Neural cell (in vitro differentiated cells): ENCODE results near the gene TUBGCP2. TPM values are rescaled to one million over a fixed set of nuclear protein-coding genes. Genes with fewer than 3 reads are reported as not detected.

Source experiments
- H2AFZ ChIP-seq: fragments of 200-600, 300-800 bp; sonication (generic), shearing (Covaris generic); 2 replicates; pipeline ENCODE4 v1.6.0; 2014; ENCODE audit warnings: low read depth, mild to moderate bottlenecking, antibody characterized with exemption, low read length, moderate library complexity
- H3F3A ChIP-seq: fragments of 200-600 bp; shearing (Covaris generic); 2 replicates; pipeline ENCODE4 v1.6.1; 2016; ENCODE audit warnings: mild to moderate bottlenecking, moderate library complexity, mixed read lengths, antibody characterized with exemption, low read length; ENCODE audit not compliant: insufficient read depth, poor library complexity, severe bottlenecking
- H3K27ac ChIP-seq: fragments of 200-600, 300-800 bp; sonication (generic), shearing (Covaris generic); 2 replicates; pipeline ENCODE4 v1.5.1; 2014; ENCODE audit warnings: mild to moderate bottlenecking, low read length, moderate library complexity
- H3K27me3 ChIP-seq: fragments of 300-800, 200-600 bp; sonication (generic), shearing (Covaris generic); 2 replicates; pipeline ENCODE4 v1.6.0; 2014; ENCODE audit warnings: mild to moderate bottlenecking, low read depth, low read length, moderate library complexity; ENCODE audit not compliant: insufficient read depth
- H3K36me3 ChIP-seq: fragments of 300-800, 200-600 bp; sonication (generic), shearing (Covaris generic); 2 replicates; pipeline ENCODE4 v1.5.1; 2014; ENCODE audit warnings: mild to moderate bottlenecking, antibody characterized with exemption, low read length, moderate library complexity; ENCODE audit not compliant: insufficient read depth
- H3K4me2 ChIP-seq: fragments of 300-800, 200-600 bp; sonication (generic), shearing (Covaris generic); 2 replicates; pipeline ENCODE4 v1.6.0; 2014; ENCODE audit warnings: mild to moderate bottlenecking, low read length
- H3K4me3 ChIP-seq: fragments of 300-800, 200-600 bp; sonication (generic), shearing (Covaris generic); 2 replicates; pipeline ENCODE4 v1.5.1; 2014; ENCODE audit warnings: mild to moderate bottlenecking, low read length, moderate library complexity
- H3K79me2 ChIP-seq: fragments of 200-600 bp; shearing (Covaris generic); replicated peaks from 2 replicates; pipeline ENCODE4 v1.6.0; 2014; ENCODE audit warnings: mild to moderate bottlenecking, low read length, moderate library complexity; ENCODE audit not compliant: insufficient read depth
- H3K9ac ChIP-seq: fragments of 300-800, 200-600 bp; sonication (generic), shearing (Covaris generic); 2 replicates; pipeline ENCODE4 v1.6.1; 2016; ENCODE audit warnings: mild to moderate bottlenecking, low read length, mixed read lengths
- H3K9me2 ChIP-seq: fragments of 200-600 bp; shearing (Covaris generic); 2 replicates; pipeline ENCODE4 v1.6.1; 2016; ENCODE audit warnings: mild to moderate bottlenecking, low read length, mixed read lengths; ENCODE audit not compliant: insufficient read depth
- H3K9me3 ChIP-seq: fragments of 200-600, 300-800 bp; sonication (generic), shearing (Covaris generic); 2 replicates; pipeline ENCODE4 v1.6.1; 2016; ENCODE audit warnings: mild to moderate bottlenecking, mixed run types, low read length, moderate library complexity, mixed read lengths
- H4K20me1 ChIP-seq: fragments of 200-600 bp; shearing (Covaris generic); 2 replicates; pipeline ENCODE4 v1.6.1; 2016; ENCODE audit warnings: mild to moderate bottlenecking, mixed run types; ENCODE audit not compliant: insufficient read depth
- EP300 ChIP-seq: fragments of 450-650 bp; conservative IDR thresholded peaks from 2 replicates; pipeline ENCODE4 v1.6.1; 2014; ENCODE audit warnings: antibody characterized with exemption, mild to moderate bottlenecking, moderate library complexity; ENCODE audit not compliant: poor library complexity, severe bottlenecking
- EZH2 ChIP-seq: fragments of 200-600, 300-800 bp; shearing (Covaris generic), sonication (generic); IDR thresholded peaks from 2 replicates; pipeline ENCODE4 v1.6.1; 2014; ENCODE audit warnings: antibody characterized with exemption, low read length, borderline replicate concordance, mild to moderate bottlenecking; ENCODE audit not compliant: insufficient read depth, poor library complexity, severe bottlenecking
- MXI1 ChIP-seq: fragments of 450-650 bp; conservative IDR thresholded peaks from 2 replicates; pipeline ENCODE4 v1.6.1; 2014; ENCODE audit warnings: antibody characterized with exemption, mild to moderate bottlenecking; ENCODE audit not compliant: poor library complexity, severe bottlenecking
- POLR2AphosphoS5 ChIP-seq: IDR thresholded peaks from 2 replicates; pipeline ENCODE4 v1.6.1; 2012
- RAD21 ChIP-seq: fragments of 450-650 bp; conservative IDR thresholded peaks from 2 replicates; pipeline ENCODE4 v1.6.1; 2014; ENCODE audit warnings: antibody characterized with exemption, mild to moderate bottlenecking, moderate library complexity
- SMC3 ChIP-seq: fragments of 450-650 bp; conservative IDR thresholded peaks from 2 replicates; pipeline ENCODE4 v1.6.1; 2014; ENCODE audit warnings: antibody characterized with exemption, mild to moderate bottlenecking, moderate library complexity; ENCODE audit not compliant: poor library complexity
- TAF1 ChIP-seq: IDR thresholded peaks from 2 replicates; pipeline ENCODE4 v1.6.1; 2012; ENCODE audit warnings: low read depth
- polyA plus RNA-seq: library from polyadenylated mRNA; depleted of rRNA; stranded (reverse); fragments of >200 nt; gene quantifications from 2 replicates; pipeline ENCODE4 v1.2.3, GENCODE V29; 2014
- TF ChIP-seq, protein P1 (sequence below): fragments of 450-650 bp; IDR thresholded peaks from 2 replicates; pipeline ENCODE4 v1.5.1; 2014; ENCODE audit warnings: antibody characterized with exemption, mild to moderate bottlenecking, moderate library complexity; ENCODE audit not compliant: poor library complexity, severe bottlenecking
- TF ChIP-seq, protein P2 (sequence below): IDR thresholded peaks from 2 replicates; pipeline ENCODE4 v1.6.1; 2012; ENCODE audit warnings: borderline replicate concordance

Gene TUBGCP2
- polyA plus RNA-seq, 1 donor from 2014 or later = 34.5 TPM

DNA sequence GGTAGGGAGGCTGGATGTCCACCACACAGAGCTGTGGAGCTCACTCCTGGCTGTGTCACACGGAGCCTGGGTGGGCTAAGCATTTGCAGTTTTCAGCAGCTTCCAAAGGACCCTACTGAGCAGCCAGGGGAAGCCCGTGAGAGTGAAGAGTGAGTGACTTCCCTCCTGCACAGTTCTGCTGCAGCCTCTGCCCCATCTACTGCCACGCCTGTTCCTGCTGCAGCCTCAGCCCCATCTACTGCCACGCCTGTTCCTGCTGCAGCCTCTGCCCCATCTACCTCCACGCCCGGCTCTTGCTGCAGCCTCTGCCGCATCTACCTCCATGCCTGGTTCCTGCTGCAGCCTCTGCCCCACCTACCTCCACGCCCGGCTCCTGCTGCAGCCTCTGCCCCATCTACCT is 44.2 kb downstream of the TUBGCP2 start:
- TF ChIP-seq EP300 = no peak
- TF ChIP-seq, protein P1, sequence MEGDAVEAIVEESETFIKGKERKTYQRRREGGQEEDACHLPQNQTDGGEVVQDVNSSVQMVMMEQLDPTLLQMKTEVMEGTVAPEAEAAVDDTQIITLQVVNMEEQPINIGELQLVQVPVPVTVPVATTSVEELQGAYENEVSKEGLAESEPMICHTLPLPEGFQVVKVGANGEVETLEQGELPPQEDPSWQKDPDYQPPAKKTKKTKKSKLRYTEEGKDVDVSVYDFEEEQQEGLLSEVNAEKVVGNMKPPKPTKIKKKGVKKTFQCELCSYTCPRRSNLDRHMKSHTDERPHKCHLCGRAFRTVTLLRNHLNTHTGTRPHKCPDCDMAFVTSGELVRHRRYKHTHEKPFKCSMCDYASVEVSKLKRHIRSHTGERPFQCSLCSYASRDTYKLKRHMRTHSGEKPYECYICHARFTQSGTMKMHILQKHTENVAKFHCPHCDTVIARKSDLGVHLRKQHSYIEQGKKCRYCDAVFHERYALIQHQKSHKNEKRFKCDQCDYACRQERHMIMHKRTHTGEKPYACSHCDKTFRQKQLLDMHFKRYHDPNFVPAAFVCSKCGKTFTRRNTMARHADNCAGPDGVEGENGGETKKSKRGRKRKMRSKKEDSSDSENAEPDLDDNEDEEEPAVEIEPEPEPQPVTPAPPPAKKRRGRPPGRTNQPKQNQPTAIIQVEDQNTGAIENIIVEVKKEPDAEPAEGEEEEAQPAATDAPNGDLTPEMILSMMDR = no peak
- no peak for TF ChIP-seq TAF1
- no peak for TF ChIP-seq RAD21
- TF ChIP-seq MXI1 = no peak
- no peak for TF ChIP-seq POLR2AphosphoS5
- no peaks in the 10 kb centered on the region for H3K9me3 ChIP-seq
- H3K9me2 ChIP-seq = no peaks in the 10 kb centered on the region
- no peaks in the 10 kb centered on the region for H3K36me3 ChIP-seq
- H3K9ac ChIP-seq = no peak overlapping the region
- H3K27ac ChIP-seq = no peak overlapping the region
- H2AFZ ChIP-seq = no peak overlapping the region
- no peaks in the 10 kb centered on the region for H3F3A ChIP-seq
- H3K4me3 ChIP-seq = no peak overlapping the region
- H4K20me1 ChIP-seq = no peaks in the 10 kb centered on the region
- no peak overlapping the region for H3K4me2 ChIP-seq
- H3K79me2 ChIP-seq = no peaks in the 10 kb centered on the region
- no peaks in the 10 kb centered on the region for H3K27me3 ChIP-seq

DNA sequence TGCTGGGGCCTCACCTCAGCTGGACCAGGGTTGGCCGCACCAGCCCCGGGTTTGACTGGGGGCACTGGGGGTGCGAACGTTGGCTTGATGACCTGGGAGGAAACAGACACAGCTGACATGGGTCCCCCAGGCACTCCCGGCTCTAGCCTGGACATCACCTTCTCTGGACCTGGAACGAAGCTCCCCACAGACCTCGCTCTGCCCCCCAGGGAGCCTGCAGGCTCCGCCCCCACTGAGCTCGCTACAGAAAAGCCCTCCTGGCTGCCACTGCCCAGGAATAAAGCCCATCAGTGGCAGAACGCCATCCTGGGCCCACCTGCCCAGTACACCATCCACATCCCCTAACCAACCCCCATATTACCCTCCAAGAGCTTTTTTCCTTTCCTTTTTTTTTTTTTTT is 45.0 kb downstream of the TUBGCP2 start:
- H4K20me1 ChIP-seq = no peaks in the 10 kb centered on the region
- no peaks in the 10 kb centered on the region for H3K9me3 ChIP-seq
- no peak overlapping the region for H3K4me2 ChIP-seq
- no peaks in the 10 kb centered on the region for H3F3A ChIP-seq
- no peak overlapping the region for H3K4me3 ChIP-seq
- no peak overlapping the region for H3K9ac ChIP-seq
- TF ChIP-seq MXI1 = no peak
- TF ChIP-seq RAD21 = no peak
- TF ChIP-seq SMC3 = no peak
- no peak overlapping the region for H2AFZ ChIP-seq
- H3K79me2 ChIP-seq = no peaks in the 10 kb centered on the region
- no peaks in the 10 kb centered on the region for H3K36me3 ChIP-seq
- no peak overlapping the region for H3K27ac ChIP-seq
- no peaks in the 10 kb centered on the region for H3K9me2 ChIP-seq
- no peaks in the 10 kb centered on the region for H3K27me3 ChIP-seq

DNA sequence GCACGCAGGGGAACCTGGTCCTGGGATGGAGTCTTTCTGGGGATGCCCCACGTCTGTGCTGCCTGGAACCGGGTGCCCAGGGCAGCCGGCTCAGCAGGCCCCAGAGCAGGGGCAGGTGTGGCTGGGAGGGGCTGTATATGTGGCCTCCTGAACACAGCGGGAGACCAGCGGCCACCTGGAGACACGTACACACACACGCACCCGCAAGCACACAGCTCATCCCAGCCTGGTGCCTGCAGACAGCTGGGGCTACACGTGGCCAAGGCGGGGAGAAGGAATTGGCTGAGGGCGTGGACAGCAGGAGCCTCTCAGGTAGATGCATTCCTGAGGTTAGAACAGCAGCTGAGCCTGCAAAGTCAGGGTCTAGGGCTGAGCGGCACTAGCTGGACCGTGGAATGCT is 46.0 kb downstream of the TUBGCP2 start:
- H2AFZ ChIP-seq = no peak overlapping the region
- H3K79me2 ChIP-seq = no peaks in the 10 kb centered on the region
- H3K36me3 ChIP-seq = no peaks in the 10 kb centered on the region
- no peak overlapping the region for H3K4me2 ChIP-seq
- H3K9me3 ChIP-seq = no peaks in the 10 kb centered on the region
- H3K9me2 ChIP-seq = no peaks in the 10 kb centered on the region
- TF ChIP-seq MXI1 = no peak
- TF ChIP-seq TAF1 = no peak
- H3K27ac ChIP-seq = no peak overlapping the region
- H3K9ac ChIP-seq = no peak overlapping the region
- H4K20me1 ChIP-seq = no peaks in the 10 kb centered on the region
- no peaks in the 10 kb centered on the region for H3K27me3 ChIP-seq
- peak overlapping the region; percentile 56 for H3K4me3 ChIP-seq
- H3F3A ChIP-seq = no peaks in the 10 kb centered on the region

DNA sequence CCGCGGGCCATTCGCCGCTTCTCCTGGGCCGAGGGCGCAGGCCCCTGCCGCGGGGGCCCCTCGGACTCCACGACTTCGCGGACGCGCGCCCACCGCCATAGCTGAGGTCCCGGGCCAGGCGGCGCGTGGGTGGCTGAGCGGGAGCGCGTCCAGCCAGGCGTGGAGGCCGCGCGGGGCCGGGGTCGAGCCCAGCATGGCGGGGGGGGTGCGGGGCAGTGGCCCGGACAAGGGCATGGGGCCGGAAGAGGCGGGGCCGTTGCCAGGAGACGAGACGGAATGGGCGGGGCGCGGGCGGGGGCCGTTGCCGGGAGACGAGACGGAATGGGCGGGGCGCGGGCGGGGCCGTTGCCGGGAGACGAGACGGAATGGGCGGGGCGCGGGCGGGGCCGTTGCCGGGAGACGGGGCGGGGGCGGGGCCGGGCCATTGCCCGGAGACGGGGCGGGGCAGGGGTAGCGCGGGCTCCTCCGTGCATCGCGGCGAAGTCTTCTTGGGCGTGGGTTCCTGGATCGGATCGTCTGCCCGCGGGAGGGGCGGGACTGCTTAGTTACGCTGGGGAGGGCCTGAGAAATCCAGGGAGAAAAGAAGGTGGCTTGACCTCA is 46.8 kb downstream of the TUBGCP2 start:
- H3K4me2 ChIP-seq = no peak overlapping the region
- no peak overlapping the region for H2AFZ ChIP-seq
- H3K79me2 ChIP-seq = no peaks in the 10 kb centered on the region
- no peaks in the 10 kb centered on the region for H4K20me1 ChIP-seq
- H3K27ac ChIP-seq = no peak overlapping the region
- no peaks in the 10 kb centered on the region for H3K27me3 ChIP-seq
- no peak for TF ChIP-seq POLR2AphosphoS5
- TF ChIP-seq EZH2 = no peak
- TF ChIP-seq, protein P1 = no peak
- no peak for TF ChIP-seq EP300
- no peak for TF ChIP-seq SMC3
- TF ChIP-seq RAD21 = no peak
- TF ChIP-seq TAF1 = no peak
- TF ChIP-seq, protein P2, sequence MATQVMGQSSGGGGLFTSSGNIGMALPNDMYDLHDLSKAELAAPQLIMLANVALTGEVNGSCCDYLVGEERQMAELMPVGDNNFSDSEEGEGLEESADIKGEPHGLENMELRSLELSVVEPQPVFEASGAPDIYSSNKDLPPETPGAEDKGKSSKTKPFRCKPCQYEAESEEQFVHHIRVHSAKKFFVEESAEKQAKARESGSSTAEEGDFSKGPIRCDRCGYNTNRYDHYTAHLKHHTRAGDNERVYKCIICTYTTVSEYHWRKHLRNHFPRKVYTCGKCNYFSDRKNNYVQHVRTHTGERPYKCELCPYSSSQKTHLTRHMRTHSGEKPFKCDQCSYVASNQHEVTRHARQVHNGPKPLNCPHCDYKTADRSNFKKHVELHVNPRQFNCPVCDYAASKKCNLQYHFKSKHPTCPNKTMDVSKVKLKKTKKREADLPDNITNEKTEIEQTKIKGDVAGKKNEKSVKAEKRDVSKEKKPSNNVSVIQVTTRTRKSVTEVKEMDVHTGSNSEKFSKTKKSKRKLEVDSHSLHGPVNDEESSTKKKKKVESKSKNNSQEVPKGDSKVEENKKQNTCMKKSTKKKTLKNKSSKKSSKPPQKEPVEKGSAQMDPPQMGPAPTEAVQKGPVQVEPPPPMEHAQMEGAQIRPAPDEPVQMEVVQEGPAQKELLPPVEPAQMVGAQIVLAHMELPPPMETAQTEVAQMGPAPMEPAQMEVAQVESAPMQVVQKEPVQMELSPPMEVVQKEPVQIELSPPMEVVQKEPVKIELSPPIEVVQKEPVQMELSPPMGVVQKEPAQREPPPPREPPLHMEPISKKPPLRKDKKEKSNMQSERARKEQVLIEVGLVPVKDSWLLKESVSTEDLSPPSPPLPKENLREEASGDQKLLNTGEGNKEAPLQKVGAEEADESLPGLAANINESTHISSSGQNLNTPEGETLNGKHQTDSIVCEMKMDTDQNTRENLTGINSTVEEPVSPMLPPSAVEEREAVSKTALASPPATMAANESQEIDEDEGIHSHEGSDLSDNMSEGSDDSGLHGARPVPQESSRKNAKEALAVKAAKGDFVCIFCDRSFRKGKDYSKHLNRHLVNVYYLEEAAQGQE = no peak
- TF ChIP-seq MXI1 = no peak
- H3K9me2 ChIP-seq = no peaks in the 10 kb centered on the region
- no peaks in the 10 kb centered on the region for H3K9me3 ChIP-seq
- peak overlapping the region; percentile 26 for H3K9ac ChIP-seq
- no peaks in the 10 kb centered on the region for H3F3A ChIP-seq
- H3K36me3 ChIP-seq = no peaks in the 10 kb centered on the region
- peak overlapping the region; percentile 58 for H3K4me3 ChIP-seq
